Muscle of back (tissue), 11 donors: Measurements from ENCODE around the gene ABCC1. TPM values are rescaled to one million over a fixed set of nuclear protein-coding genes. Genes with fewer than 3 reads are reported as not detected.
"Not testable (repeated sequence)": the region's sequence is repeated elsewhere in the genome, so short reads cannot be mapped to it uniquely, and the experiment has no call there.

ENCODE experiments used
- DNase-seq, 3 donors: peaks; one replicate each; pipeline versions ENCODE4 v3.0.0 to v3.0.0-alpha.2; 2013
- polyA plus RNA-seq, 10 donors: library from polyadenylated mRNA; unstranded; fragments of 120-200 nt; gene quantifications; one replicate each; pipeline ENCODE4 v1.2.1, GENCODE V29; 2013; ENCODE audit not compliant: insufficient read length in 10 of 10

ABCC1 gene
- polyA plus RNA-seq, 10 donors: 4.3 to 9.9 (median 6.0) TPM

DNA sequence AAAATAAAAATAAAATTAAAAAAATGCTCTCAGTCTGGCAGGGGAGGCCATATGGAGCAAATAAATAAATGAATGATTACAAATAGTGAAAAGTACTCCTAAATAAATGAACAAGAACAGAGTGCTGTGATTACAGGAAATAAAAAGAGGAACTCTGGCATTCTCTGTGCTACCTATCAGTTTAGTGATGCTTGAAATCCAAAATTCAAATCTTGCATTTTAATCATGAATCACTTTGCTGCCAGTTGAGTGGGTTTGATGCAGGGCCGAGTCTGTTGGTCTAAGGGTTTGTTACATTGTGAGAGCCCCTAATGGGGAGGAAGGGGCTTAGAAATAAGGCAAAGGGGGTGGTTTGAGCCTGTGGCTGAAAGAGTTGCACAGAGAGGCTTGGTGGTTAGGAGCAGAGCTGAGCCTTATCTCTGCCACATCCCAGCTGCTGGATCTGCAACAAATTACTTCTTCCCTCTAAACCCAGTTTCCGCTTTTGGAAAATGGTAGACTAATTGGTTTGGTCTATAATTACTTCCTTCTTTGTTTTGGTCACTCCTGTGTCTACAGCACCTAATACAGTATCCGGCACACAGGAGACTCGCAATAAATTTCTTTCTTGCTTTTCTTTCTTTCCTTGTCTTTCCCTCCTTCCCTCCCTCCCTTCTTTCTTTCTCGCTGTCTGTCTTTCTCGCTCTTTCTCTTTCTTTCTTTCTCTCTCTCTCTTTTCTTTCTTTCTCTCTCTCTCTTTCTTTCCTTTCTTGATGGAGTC is 6.3 kb upstream of the ABCC1 start:
- no peak for DNase-seq

DNA sequence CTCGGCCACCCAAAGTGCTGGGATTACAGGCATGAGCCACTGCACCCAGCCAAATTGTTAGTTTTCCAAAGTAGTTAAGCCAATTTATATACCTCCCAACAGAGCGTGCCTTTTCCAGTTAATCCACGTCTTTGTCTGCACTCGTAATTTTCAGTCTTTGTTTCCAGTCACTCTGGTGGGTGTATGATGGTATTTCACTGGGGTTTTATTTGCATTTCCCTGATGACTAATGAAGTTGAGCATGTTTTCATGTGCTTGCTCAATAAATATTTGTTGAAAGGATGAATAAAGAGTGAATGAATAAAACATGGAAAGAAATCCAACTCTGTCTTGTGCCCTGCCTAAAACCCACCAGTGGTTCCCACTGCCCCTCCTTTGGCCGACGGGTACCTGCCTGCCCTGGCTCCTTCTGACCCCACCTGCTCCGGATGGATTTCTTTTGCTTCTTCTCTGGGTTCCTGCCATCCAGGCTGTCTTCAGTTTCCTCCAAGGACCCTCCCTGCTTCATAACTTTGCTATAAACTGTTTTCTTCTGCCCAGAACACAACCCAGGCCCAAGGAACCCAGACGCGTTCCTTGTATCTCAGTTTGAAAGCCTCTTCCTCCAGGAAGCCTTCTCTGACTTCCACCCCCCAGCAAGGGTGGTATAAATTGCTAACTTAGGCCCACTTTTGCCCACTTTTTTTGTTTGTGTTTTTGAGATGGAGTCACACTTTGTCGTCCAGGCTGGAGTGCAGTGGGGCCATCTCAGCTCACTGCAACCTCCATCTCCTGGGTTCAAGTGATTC is 3.0 kb upstream of the ABCC1 start:
- peak in 1 of 3 donors; percentile 28 for DNase-seq

DNA sequence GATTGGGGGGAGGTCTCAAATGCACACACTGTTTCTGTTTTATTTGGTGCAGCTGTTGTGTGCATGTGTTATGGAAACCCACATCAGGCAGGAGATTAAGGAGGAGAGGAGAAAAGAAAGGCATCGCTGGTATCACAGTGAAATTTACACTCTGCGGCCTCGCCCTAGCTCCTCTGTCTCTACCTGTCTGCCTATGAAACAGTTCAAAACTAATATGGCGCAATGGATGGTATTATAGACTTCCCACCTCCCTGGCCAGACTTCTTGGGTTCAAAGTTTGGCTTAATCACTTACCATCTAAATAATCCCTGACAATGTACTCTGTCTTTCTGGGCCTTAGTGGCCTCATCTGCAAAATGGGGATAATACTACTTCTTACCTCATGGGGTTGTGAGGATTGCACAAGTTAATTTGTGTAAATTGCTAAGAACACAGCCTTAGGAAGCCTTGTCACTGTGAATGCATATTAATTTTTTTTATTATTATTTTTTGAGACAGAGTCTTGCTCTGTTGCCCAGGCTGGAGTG is 1.4 kb upstream of the ABCC1 start:
- DNase-seq: no peak

DNA sequence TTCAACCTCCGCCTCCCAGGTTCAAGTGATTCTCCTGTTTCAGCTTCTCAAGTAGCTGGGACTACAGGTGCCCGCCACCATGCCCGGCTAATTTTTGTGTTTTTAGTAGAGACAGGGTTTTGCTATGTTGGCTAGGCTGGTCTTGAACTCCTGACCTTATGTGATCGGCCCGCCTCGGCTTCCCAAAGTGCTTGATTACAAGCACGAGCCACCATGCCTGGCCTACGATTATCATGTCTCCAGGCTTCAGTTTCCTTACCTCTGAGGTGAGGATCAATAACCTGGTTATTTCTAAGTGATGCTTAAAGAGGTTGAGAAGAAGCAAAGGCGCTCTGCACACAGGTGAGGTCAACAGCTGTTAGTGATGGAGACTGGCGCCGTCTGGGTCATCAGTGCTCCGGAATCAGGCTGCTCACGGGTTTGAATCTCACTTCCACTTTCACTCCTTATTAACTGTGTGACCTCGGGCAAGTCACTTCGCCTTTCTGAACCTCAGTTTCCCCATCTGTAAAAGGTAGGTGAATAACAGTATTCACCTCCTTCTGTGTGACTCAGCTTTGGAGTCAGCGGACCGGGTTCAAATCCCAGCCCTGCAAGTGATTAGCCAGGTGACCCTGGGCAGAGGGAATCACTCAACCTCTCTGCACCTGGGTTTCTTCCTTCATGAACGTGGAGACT is 745 bp upstream of the ABCC1 start:
- DNase-seq: no peak

DNA sequence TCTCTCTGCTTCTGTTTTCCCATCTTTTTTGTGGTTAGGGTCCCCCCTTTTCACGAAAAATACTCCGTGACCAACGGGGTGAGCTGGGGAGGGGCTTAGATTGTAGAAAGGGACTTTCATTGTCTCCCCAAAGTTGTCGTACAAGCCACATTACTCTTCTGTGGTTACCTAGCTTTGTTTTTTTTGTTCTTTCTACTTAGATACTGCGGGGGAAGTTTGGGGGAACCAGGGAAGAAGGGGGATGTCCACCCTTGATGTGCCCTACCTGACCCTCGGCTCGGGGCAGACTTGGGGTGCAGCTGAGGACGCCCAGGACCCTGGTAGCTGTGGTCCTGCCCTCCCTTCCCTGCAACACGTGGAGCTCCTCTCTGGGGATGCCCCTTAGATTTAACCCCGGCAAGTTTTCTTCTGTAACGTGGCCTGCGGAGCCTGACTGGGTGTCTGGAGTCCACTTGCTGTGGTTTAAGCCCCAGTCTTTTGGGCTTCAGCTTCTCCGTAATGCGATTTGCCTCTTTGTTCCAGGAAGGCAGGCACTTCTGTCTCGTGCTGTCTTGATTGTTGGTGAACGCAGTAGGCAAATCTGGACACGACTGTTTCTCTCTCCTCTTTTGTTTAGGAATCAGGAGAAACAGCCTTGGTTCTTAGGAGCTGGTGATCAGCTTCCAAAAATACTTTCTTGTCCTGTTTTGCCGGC is 892 bp downstream of the ABCC1 start:
- DNase-seq: peak in 2 of 3 donors; percentile 18 to 58

DNA sequence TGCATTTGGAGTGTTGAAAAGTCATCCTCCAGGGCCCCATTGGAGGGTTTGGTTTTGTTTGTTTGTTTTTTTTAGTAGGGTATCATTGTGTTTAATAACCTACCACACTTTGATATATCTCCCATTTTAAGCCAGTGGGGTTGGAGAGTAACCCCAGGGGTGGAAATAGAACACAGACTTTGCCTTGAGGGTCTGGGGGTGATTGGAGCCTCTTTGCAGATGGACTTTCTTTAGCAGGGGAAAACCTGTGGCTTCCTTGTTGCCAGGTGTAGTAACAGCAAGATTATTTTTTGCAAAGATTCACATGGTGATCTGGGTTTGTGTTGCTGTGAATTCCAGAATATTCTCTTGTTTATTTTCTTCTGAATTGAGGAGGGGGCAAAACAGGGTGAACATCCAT is 1.5 kb downstream of the ABCC1 start:
- DNase-seq: no peak

DNA sequence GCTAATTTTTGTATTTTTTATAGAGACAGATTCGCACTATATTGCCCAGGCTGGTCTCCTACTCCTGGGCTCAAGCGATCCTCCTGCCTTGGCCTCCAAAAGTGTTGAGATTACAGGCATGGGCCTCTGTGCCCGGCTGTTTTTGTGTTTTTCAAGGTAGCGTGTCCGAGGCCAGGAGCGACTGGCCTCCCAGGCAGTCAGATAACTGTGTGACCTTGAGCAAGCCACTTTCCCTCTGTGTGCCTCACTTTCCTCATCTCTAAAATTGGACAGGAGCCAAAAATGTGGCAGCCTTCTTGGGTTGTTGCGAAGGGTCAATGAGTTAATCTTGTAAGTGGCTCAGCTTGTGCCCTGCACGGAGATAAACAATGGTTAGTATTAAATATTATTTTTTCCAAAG is 2.4 kb downstream of the ABCC1 start:
- DNase-seq: no peak

DNA sequence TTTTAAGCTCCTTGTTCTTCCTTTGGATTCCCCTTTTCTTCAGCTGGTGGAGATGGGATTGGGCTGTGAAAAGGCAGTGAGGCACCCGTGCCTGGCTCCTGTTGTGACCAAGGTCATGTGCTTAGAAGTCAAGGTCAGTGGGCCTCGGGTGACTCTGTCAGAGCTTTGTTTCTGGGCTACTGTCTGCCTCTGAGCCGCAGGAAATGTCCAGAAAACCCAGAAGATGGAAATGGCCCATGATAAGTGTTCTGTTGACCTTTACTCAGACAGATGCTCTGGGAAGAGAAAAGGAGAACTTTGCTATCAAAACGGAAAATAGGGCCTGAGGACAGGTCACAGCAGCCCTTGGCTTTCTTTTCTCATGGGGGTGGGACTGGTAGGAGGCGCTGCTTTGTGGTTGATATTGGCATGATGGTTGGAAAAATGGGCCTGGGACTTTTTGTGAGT is 2.9 kb downstream of the ABCC1 start:
- no peak for DNase-seq

DNA sequence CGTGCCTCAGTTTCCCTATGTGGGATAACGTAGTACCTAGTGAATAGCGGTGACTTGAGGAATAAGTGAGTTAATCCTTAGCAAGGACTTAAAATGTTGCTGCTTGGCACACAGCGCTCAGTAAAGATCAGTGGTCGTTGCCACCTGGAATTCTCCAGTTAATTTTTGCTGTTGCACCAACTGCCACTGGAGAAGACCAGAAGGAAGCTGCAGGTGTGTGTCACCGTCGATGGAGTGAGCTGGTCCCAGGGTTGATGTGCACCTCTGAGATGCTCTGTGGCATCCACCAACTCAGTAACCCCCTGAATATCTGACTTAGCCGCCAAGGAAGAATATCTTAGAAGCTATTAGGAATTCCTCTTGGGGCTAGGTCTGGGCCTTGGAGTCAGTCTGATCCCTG is 4.1 kb downstream of the ABCC1 start:
- no peak for DNase-seq

DNA sequence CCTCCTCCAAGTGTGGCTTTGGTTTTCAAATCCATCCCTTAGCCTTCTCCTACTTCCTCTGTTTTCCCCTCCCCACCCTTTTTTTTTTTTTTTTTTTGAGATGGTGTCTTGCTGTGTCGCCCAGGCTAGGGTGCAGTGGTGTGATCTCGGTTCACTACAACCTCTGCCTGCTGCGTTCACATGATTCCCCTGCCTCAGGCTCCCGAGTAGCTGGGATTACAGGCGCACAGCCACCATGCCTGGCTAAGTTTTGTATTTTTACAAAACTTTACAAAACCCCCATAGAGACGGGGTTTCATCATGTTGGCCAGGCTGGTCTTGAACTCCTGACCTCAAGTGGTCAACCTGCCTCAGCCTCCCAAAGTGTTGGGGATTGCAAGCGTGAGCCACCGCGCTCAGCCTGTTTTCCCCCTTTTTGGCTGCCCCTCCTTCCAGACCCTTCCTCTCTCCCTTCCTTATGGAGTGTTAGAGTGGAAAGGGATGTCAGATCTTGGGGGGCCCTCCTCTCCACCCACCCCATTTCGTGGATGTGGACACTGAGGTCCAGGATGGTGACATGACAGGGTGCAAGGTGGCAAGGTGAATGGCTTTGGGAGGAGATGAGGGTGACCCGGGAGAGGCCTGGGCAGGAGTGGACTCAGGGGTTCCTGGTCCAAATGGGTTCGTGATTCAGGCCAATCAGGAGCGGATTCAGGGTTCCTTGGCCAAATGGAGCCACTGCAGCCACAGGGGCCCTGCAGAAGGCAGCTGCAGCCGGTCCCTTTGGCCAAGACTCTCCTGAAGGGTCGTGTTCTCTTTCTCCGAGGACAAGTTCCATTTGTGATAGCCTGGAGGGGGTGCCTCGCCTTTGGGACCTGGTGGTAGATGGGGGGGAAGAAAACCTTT is 4.8 kb downstream of the ABCC1 start:
- no peak for DNase-seq

DNA sequence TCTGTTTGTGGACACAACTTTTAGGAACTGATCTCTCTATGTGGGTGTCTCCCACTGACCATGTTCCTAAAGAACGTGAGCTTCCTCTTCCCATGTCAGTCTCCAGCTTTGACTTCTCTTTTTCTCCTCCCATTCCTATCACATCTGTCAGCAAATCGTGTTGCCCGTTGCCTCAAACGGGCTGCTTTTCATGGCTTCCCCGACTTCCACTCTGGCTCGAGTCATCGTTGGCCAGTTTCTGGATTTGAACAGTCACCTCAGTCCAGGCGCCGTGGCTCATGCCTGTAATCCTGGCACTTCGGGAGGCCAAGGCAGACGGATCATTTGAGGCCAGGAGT is 5.4 kb downstream of the ABCC1 start:
- DNase-seq: no peak

DNA sequence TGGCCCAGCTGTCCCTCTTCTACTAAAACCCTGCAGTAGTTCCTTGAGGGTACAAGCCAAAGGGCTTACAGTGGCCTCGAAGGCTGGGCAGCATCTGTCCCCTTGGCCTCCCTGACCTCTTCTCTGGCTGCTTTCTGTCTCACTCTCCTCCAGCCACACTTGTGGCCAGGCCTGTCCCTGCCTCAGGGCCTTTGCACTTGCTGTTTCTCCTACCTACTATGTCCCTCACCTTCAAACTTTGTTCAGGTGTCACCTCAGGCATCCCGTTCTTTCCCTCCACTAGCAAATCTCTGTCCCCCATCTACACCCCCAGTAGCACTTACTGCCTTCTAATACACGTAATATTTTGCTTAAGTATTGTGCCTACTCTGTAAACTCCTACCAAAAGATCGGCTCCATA is 6.0 kb downstream of the ABCC1 start:
- no peak for DNase-seq

DNA sequence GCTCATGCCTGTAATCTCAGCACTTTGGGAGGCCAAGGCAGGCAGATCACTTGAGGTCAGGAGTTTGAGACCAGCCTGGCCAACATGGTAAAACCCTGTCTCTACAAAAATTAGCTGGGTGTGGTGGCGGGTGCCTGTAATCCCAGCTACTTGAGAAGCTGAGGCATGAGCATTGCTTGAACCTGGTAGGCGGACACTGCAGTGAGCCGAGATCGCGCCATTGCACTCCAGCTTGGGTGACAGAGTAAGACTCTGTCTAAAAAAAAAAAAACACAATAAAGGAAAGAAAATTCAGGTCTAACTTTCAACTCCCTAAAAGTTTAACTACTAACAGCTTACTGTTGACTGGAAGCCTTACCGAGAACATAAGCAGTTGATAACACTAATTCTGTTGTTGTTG is 6.7 kb downstream of the ABCC1 start:
- not testable (repeated sequence) for DNase-seq

DNA sequence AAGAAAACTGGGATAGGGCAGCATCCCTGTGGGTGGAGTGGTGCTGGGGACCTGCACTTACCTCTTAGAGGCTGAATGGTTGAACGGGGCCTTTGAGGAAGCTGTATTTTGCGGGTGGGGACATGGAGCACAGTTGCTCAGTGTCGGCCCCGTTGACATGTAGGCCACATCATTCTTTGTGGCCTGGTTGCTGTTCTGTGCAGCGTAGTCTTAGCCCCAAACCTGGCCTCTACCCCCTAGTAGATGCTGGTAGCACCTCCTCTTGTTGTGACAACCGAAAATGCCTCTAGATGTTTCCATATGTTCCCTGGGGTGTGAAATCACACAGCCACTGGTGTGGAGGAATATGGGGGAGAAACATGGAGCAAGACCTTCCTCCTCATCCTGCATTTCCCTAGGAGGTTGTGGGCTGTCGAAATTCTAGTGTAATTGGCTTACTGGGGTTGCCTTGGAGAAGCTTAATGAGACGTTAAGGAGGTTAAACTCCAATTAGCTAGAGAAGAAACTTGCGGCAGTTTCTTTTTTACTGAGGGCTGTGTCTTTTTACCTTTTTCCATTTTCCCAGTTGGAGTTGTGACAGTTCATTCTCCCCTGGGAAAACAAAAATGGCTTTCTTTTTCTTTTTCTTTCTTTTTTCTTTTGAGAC is 9.4 kb downstream of the ABCC1 start:
- DNase-seq: no peak

DNA sequence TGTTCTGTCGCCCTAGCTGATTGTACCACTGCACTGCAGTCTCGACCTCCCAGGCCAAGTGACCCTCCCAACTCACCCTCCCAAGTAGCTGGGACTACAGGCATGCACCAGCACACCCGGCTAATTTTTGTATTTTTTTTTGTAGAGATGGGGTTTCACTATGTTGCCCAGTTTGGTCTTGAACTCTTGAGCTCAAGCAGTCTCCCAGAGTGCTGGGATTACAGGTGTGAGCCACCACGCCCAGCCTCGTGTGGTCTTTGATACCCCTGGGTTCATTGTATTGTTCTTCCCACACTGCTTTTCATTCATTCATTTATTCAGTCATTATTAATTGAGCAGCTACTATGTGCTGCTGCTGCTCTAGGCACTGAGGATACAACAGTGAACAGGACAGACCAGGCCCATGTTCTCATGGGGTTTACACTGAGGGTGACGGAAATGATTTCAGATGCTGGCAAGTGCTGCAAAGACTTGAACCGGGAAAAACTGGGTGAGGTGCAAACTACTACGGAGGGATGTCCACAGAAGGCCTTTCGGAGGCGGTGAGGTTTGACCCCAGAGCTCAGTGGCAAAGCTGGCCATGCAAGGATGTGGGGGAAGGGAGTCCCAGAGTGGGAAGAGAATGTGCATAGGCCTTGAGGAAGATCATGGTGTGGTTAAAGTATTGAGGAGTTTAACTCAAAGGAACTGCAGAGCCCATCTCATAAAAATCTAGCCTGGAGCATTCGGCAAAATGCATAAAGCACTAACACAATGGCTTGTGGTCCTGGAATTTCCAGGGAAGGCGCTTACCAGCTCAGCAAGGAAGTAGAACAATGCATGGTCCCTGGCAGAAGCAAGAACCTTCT is 10.9 kb downstream of the ABCC1 start:
- no peak for DNase-seq

DNA sequence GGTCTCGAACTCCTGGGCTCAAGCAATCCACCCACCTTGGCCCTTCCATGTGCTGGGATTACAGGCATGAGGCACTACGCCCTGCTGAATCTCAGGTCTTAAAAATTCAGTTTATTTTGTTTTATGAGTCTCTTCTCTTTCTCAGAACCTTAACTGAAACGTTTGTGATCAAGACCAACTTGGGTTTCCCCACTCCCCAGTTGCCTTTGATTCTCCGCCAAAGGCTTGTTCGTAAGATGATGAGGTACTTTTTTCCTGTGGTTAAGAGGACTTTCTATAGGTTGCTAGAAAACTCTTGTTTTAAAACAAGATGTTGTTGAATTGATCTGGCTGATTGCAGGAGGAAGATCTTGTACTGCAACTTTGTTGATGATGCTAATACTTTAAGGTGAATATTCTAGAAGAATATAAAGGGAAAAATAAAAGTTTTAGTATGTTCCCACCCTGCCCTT is 11.7 kb downstream of the ABCC1 start:
- no peak for DNase-seq

DNA sequence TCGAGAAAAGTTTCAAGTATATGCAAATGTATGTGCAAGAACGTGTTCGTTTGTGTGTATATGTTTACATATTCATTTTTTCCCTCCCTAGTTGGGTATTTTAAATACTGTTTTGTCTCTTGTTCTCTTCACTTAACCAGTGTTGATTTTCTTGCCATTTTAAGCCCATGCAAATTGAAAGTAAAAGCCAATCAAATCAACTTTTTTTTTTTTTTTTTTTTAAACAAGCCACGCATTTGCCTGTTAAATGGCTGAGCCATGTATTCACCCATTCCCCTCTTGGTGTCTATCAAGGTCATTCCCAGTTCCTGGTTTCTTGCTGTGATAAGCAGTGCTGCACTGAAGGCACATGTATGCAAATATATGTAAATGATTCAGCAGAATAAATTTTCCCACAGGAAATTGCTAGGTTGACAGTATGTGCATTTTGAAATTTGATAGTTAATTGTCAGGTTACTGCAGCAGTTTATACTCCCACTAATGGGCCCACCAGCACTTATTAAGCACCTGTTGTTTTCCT is 12.2 kb downstream of the ABCC1 start:
- no peak for DNase-seq

DNA sequence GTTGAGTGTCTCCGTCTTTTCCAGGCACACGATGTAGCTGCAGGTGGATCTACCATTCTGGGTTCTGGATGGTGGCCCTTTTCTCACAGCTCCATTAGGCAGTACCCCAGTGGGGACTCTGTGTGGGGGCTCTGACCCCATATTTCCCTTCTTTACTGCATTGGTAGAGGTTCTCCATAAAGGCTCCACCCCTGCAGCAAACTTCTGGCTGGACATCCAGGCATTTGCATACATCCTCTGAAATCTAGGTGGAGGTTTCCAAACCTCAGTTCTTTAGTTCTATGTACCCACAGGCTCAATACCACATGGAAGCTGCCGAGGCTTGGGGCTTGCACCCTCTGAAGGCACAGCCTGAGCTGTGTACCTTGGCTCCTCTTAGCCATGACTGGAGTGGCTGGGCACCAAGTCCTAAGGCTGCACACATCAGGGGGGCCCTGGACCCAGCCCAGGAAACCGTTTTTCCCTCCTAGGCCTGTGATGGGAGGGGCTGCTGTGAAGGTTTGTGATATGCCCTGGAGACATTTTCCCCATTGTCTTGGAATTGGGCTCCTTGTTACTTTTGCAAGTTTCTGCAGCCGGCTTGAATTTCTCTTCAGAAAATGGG is 14.0 kb downstream of the ABCC1 start:
- DNase-seq: no peak

DNA sequence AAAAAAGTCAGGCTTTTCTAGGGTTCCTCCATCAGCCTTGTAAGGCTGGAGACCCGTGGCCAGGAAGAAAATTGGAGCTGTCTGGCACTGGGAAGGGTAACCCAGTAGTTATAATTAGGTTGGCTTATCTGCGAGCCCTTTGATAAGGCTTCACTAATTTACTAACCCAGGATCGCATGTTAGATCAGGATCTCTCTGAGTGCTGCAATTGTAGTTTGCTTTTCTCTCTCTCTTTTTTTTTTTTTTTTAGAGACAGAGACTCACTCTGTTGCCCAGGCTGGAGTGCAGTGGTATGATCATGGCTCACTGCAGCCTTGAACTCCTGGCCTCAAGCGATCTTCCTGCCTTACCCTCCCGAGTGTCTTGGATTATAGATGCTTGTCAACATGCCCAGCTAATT is 17.0 kb downstream of the ABCC1 start:
- DNase-seq: no peak
